NCI-H82 treated with DMSO at 0.1 percent for 48 hours (cell line): ENCODE data around the gene TUBA1A.
A peak's percentile ranks its signal among the peaks of the same experiment; 100 is the strongest.
"Not testable (repeated sequence)": the region's sequence is repeated elsewhere in the genome, so short reads cannot be mapped to it uniquely, and the experiment has no call there.

Experiments
- DNase-seq: peaks from one replicate; lab custom pipeline; 2025; ENCODE audit not compliant: unreplicated experiment; lab: John Stamatoyannopoulos, UW

The TUBA1A gene

GRCh38 chr12:49188916-49189367, at the start of gene TUBA1A:
TSS of gene TUBA1A (minus strand) at chr12:49189080. CDS start at chr12:49188979, 101 bp downstream.
- DNase-seq: peak; percentile 100

GRCh38 chr12:49236423-49236822, 47.5 kb upstream of the TUBA1A start:
- no peak for DNase-seq

GRCh38 chr12:49233842-49234526, 45.1 kb upstream of the TUBA1A start:
- DNase-seq: peak; percentile 51

GRCh38 chr12:49232940-49233841, 44.3 kb upstream of the TUBA1A start:
- peak; percentile 84 for DNase-seq

- DNase-seq: peak; percentile 75
Measured at GRCh38 chr12:49231878-49232655, 43.2 kb upstream of the TUBA1A start.

DNA sequence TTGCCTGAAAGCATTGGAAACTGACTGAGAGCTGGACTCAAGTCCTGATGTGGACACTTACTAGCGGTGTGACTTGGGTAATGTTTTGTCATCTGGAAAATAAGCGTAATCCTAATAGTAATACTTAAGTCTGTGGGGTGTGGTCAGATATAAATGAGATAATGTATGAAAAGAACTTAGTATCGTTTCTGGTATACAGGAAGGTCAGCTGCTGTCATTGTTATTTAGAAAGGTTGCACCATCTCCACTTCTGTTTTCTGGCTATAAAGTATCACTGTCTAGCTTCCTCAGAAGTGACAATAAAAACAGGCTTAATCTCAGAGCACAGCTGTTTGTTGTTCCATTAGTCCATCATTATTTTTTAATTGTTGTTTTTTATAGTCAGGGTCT, 41.9 kb upstream of the TUBA1A start:
- no peak for DNase-seq

DNA sequence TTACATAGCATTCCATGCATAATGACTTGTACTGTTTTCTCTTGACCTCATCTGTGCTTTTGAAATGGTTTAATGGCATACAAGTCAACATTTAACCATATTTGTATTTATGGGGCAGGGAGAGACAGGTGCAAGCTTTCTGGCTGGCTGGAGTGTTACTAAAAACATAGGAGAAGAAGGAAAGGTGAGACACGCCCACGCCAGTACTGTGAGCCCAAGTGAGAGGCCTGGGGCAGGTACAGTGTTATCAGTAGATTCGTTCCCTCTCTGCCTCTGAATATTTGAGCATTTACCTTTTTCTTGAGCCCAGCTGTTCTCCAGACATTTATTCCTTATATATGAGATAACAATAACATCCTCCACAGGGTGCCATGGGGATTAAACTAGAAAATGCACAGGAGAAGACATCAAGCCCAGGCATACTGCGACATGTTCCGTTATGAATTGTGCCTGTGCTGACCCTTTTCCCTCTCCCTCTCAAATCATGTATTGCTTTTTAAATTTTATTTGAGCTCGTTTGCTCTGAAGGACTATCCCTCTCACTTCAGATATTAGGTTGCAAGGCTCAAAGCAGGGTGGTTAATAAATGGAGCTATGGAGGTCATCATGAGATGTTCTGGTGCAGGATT, 41.4 kb upstream of the TUBA1A start:
- no peak for DNase-seq

DNA sequence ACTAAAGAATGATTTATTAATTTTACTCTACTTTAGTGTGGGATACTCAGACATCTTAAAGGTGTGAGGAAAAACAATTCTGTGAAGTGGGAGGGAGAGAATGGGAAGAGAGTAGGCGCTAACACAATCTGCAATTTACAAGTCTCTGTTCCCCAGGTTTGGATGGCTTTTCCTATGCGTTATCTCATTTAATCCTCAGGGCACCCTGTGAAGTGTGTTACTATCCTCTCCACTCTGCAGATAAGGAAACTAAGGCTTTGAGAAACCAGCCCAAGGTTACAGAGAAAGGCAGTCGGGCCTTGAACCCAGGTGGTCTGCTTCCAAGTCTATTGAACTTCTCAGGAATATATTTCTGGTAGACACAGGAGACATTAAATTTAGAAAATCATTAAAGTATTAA, 39.8 kb upstream of the TUBA1A start:
- DNase-seq: peak; percentile 15

DNA sequence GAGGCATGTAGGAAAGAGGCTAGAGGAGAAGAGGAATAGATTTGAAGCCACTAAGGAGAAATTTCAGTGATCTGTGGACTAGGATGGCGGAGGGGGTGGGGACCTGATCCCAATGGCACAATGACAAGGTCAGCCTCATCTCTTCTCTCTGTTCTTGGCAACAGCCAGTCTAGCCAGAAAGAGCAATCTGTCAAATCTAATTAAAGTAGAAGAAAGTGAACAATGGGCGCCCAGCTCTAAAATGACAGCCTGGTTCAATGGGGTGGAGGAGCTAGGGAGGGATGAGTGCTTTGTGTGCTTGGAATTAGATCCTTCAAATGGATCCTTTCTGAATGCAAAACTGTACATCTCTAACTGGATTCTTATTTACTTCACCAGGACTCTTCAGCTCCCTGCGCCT, 38.8 kb upstream of the TUBA1A start:
- peak; percentile 95 for DNase-seq

DNA sequence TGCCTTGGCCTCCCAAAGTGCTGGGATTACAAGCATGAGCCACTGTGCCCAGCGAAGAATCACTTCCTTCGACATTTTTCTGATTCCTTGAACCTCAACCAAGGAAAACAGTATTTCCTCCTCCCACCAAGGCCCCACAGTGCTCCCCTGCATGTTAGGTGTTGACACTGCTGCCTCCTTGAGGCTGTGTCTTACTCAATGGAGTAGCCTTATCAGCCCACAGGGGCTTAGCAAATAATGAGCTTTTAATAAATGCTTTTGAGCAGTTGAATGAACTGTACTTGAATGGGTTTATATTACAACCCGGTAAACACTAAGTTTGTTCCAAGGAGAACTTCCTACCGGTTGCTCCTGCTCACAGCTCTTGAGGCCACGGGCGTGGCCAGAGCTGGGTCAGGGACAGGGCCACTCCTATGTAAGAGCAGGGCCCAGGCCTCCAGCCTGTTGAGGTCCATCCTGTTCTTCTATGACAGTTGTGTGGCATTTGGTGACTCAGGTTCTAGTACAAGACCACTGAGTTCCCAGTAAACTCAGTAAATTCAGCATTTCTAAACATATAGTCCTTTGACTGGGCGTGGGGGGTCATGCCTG, 36.8 kb upstream of the TUBA1A start:
- peak; percentile 69 for DNase-seq

DNA sequence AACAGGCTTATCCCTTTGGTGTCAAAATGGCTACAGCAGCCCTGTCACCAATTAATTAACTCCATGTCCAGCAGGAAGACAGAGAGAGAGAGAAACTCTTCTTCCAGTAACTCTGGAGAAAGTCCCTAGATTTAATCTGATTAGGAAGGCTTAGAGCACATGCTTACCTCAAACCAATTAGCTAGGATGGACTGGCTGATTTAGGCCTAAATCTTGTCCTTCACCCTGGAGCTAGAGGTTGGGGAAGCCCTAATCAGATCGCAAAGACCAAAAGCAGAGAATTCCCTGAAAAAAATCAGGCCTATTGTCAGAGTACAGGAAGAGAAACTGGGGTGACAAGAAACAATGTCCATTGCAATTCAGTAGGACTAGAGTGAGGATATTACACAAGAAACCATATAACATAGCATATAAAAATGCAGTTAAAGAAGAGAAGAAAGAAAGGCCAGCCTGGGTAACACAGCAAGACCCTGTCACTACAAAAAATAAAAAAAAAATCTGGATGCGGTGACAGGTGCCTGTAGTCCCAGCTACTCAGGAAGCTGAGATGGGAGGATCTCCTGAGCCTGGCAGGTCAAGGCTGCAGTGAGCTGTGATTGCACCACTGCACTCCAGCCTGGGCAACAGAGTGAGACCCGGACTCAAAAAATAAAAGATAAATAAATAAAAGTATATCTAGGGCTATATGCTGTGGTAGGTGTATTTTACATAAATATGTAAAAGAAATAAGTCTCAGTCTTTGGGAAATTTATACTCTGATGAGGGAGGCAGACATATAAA, 34.9 kb upstream of the TUBA1A start:
- peak; percentile 100 for DNase-seq

DNA sequence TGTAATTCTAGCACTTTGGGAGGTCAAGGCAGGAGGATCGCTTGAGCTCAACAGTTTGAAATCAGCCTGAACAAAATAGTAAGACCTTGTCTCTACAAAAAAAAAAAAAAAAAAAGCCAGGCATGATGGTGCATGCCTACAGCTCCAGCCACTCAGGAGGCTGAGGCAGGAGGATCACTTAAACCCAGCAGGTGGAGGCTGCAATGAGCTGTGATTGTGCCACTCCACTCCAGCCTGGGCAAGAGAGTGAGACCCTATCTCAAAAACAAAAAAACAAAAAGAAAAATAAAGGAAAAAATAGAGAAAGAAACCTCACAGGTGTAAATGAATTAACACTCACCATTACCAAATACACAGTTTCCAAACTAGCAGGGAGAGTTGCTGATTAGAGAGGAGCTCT, 34.2 kb upstream of the TUBA1A start:
- no peak for DNase-seq

- no peak for DNase-seq
Measured at GRCh38 chr12:49220972-49221371, 32.1 kb upstream of the TUBA1A start.

GRCh38 chr12:49219417-49220026, 30.6 kb upstream of the TUBA1A start:
- no peak for DNase-seq

- peak; percentile 64 for DNase-seq
Measured at GRCh38 chr12:49212572-49212971, 23.7 kb upstream of the TUBA1A start.

DNA sequence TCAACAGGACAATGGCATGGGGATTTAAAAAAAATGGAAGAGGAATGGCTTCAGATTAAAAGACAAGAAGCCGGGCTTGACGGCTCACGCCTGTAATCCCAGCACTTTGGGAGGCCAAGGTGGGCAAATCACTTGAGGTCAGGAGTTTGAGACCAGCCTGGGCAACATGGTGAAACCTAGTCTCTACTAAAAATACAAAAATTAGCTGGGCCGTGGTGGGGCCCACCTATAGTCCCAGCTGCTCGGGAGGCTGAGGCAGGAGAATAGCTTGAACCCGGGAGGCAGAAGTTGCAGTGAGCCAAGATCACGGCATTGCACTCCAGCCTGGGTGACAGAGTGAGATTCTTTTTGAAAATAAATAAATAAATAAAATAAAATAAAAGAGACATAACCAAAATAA, 21.8 kb upstream of the TUBA1A start:
- DNase-seq: not testable (repeated sequence)

GRCh38 chr12:49208676-49209075, 19.8 kb upstream of the TUBA1A start:
- no peak for DNase-seq

GRCh38 chr12:49208146-49208545, 19.3 kb upstream of the TUBA1A start:
- DNase-seq: no peak

GRCh38 chr12:49206389-49206788, 17.5 kb upstream of the TUBA1A start:
- no peak for DNase-seq
